Neuronal stem cell (in vitro differentiated cells): ENCODE measurements around the gene RAPGEFL1.
"Not testable (repeated sequence)": the region's sequence is repeated elsewhere in the genome, so short reads cannot be mapped to it uniquely, and the experiment has no call there.

Experiments used
- DNase-seq: peaks from one replicate; pipeline ENCODE4 v3.0.0-alpha.2; 2013; ENCODE audit warnings: low spot score
- H2AFZ ChIP-seq: one replicate; pipeline ENCODE4 v1.6.1; 2013; ENCODE audit warnings: mild to moderate bottlenecking, low read length, inconsistent platforms
- H2AK5ac ChIP-seq: 2 replicates; pipeline ENCODE4 v1.6.1; 2013; ENCODE audit warnings: low read depth, mild to moderate bottlenecking, inconsistent platforms, low read length, moderate library complexity, mixed read lengths
- H2BK120ac ChIP-seq: 2 replicates; pipeline ENCODE4 v1.6.1; 2013; ENCODE audit warnings: low read depth, mild to moderate bottlenecking, inconsistent platforms, low read length, moderate library complexity, mixed read lengths
- H2BK12ac ChIP-seq: one replicate; pipeline ENCODE4 v1.6.1; 2013; ENCODE audit warnings: low read length, inconsistent platforms
- H2BK15ac ChIP-seq: 2 replicates; pipeline ENCODE4 v1.6.1; 2013; ENCODE audit warnings: mild to moderate bottlenecking, low read length, inconsistent platforms, mixed read lengths
- H2BK5ac ChIP-seq: one replicate; pipeline ENCODE4 v1.6.1; 2013; ENCODE audit warnings: inconsistent platforms, mild to moderate bottlenecking, low read length, moderate library complexity
- H3K14ac ChIP-seq: one replicate; pipeline ENCODE4 v1.6.1; 2013; ENCODE audit warnings: low read length, inconsistent platforms
- H3K18ac ChIP-seq: 2 replicates; pipeline ENCODE4 v1.6.1; 2013; ENCODE audit warnings: low read length, inconsistent platforms
- H3K23ac ChIP-seq: 2 replicates; pipeline ENCODE4 v1.6.1; 2013; ENCODE audit warnings: low read depth, mild to moderate bottlenecking, mixed read lengths, low read length, inconsistent platforms; ENCODE audit not compliant: poor library complexity
- H3K27ac ChIP-seq: replicated peaks from 3 replicates; pipeline ENCODE4 v1.5.1; 2013; ENCODE audit warnings: low read length, inconsistent platforms
- H3K27me3 ChIP-seq, 3 experiments: 2 replicates each; pipeline ENCODE4 v1.6.1; 2013; ENCODE audit warnings: low read length in 3 of 3, mild to moderate bottlenecking in 2 of 3, inconsistent platforms in 1 of 3, low read depth in 1 of 3, mixed read lengths in 1 of 3, moderate library complexity in 1 of 3; ENCODE audit not compliant: control insufficient read depth in 3 of 3, insufficient read depth in 3 of 3
- H3K36me3 ChIP-seq, 2 donors: replicated peaks in 1 of 2; 2 replicates each; pipeline ENCODE4 v1.6.1; 2013; ENCODE audit warnings: low read length in 2 of 2; ENCODE audit not compliant: control insufficient read depth in 2 of 2, insufficient read depth in 2 of 2
- H3K4ac ChIP-seq: 2 replicates; pipeline ENCODE4 v1.6.1; 2013; ENCODE audit warnings: inconsistent platforms, mild to moderate bottlenecking, low read length, moderate library complexity
- H3K4me1 ChIP-seq, 2 donors: 1 replicate in 1 of 2; 2 replicates in 1 of 2; pipeline ENCODE4 v1.6.1; 2013; ENCODE audit warnings: low read length in 2 of 2, low read depth in 1 of 2; ENCODE audit not compliant: control insufficient read depth in 2 of 2, insufficient read depth in 1 of 2
- H3K4me2 ChIP-seq: one replicate; pipeline ENCODE4 v1.6.1; 2013; ENCODE audit warnings: mild to moderate bottlenecking, low read length, inconsistent platforms; ENCODE audit not compliant: insufficient read depth, poor library complexity, severe bottlenecking
- H3K4me3 ChIP-seq, 2 donors: 2 replicates each; pipeline ENCODE4 v1.5.1; 2013; ENCODE audit warnings: low read length in 2 of 2, mild to moderate bottlenecking in 2 of 2, inconsistent platforms in 1 of 2, moderate library complexity in 1 of 2
- H3K79me1 ChIP-seq: one replicate; pipeline ENCODE4 v1.6.1; 2013; ENCODE audit warnings: low read depth, mild to moderate bottlenecking, inconsistent platforms, low read length, moderate library complexity
- H3K9ac ChIP-seq: one replicate; pipeline ENCODE4 v1.6.1; 2013; ENCODE audit warnings: mild to moderate bottlenecking, low read depth, low read length, inconsistent platforms; ENCODE audit not compliant: poor library complexity
- H3K9me3 ChIP-seq, 2 donors: replicated peaks in 1 of 2; 2 replicates each; pipeline versions ENCODE3 to v1.6.1; 2013; ENCODE audit warnings: low read length in 2 of 2, mild to moderate bottlenecking in 2 of 2, inconsistent platforms in 1 of 2, low read depth in 1 of 2, mixed read lengths in 1 of 2, moderate library complexity in 1 of 2; ENCODE audit not compliant: control insufficient read depth in 2 of 2, insufficient read depth in 1 of 2
- H4K8ac ChIP-seq: one replicate; pipeline ENCODE4 v1.6.1; 2013; ENCODE audit warnings: low read depth, mild to moderate bottlenecking, inconsistent platforms, low read length, moderate library complexity
- H4K91ac ChIP-seq: one replicate; pipeline ENCODE4 v1.6.1; 2013; ENCODE audit warnings: low read length, low read depth, mild to moderate bottlenecking, inconsistent platforms; ENCODE audit not compliant: poor library complexity
- WGBS, 2 donors: extraction: QIAGEN DNeasy Blood & Tissue Kit; methylation state at CpG; one replicate each; pipeline ENCODE4 v1.1.7; 2013; ENCODE audit warnings: missing lambda C conversion rate in 2 of 2, mixed read lengths in 1 of 2; ENCODE audit not compliant: insufficient read length in 2 of 2, insufficient replicate concordance in 1 of 2; ENCODE audit errors: extremely low coverage in 2 of 2; 5-methylcytosine and 5-hydroxymethylcytosine counted together

The RAPGEFL1 gene

GRCh38 chr17:40213914-40214313, 36.6 kb downstream of the RAPGEFL1 start:
- not testable (repeated sequence) for H2BK15ac ChIP-seq, H2AK5ac ChIP-seq, H3K18ac ChIP-seq, H2BK12ac ChIP-seq, H4K91ac ChIP-seq, H3K36me3 ChIP-seq, DNase-seq, H3K23ac ChIP-seq, H3K4me2 ChIP-seq, H3K4me3 ChIP-seq, H3K14ac ChIP-seq, H3K27me3 ChIP-seq, H4K8ac ChIP-seq, H3K4me1 ChIP-seq, H2BK5ac ChIP-seq, H3K9ac ChIP-seq, H3K79me1 ChIP-seq, H3K4ac ChIP-seq, H3K9me3 ChIP-seq, H2BK120ac ChIP-seq, H2AFZ ChIP-seq, H3K27ac ChIP-seq
- WGBS, 2 donors, result no CpG with 5 or more reads among the region's 6 CpGs

DNA sequence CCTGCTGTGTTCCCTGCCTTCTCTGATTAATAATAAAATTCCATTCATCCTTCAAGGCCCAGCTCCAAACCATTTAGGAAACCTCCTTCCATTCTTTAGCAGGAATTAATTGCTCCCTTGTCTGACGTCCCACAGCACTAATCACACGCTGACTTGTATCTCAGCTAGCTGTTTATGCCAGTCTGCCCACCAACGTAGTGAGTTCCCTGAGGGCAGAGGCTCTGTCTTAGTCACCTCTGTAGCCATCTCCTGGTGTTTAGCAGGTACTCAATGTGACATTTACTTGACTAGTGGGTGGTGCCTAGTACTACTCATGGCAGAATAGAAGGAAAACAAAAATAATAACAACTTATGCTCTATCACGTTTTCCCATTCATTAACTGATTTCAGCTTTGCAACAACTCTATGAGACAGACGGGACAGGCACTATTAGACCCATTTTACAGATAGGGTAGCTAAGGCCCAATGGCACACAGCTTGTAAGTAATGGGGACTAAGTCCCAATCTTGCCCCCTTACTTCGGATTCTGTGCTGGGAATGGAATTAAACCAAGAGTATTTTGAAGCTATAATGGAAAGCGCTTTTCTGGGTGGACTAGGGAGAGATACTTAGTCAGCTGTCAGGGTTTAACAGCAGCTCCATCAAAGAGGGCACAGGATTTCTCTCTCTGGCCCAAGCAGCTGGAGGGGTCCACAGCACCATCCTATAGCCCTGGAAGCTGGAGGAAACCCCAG, 40.9 kb downstream of the RAPGEFL1 start:
- Histone ChIP-seq H4K91ac (no peak overlapping the region), H3K4me1 (peaks cover 0 to 5% of the 10 kb centered on the region in 2 donors), H3K23ac (no peak overlapping the region), H2BK12ac (no peak overlapping the region), H3K4me3 (peak overlapping the region; percentile 74 to 76), H3K14ac (no peak overlapping the region), H3K79me1 (peaks cover 4% of the 10 kb centered on the region), H3K36me3 (no peaks in the 10 kb centered on the region), H2AFZ (peak overlapping the region; percentile 95), H2BK120ac (no peak overlapping the region), H3K4ac (no peak overlapping the region), H3K9me3 (no peaks in the 10 kb centered on the region), H2BK5ac (no peak overlapping the region), H4K8ac (no peak overlapping the region), H3K18ac (no peak overlapping the region), H3K9ac (no peak overlapping the region), H2AK5ac (no peak overlapping the region), H2BK15ac (no peak overlapping the region), H3K4me2 (peak overlapping the region; percentile 64), H3K27ac (no peak overlapping the region), H3K27me3 (no peaks in the 10 kb centered on the region)
- WGBS, 2 donors, result no CpG with 5 or more reads among the region's 7 CpGs
- no peak for DNase-seq

- peak within 1 kb of the TSS; percentile 87 for H2BK5ac ChIP-seq
- no peaks in the 10 kb centered on the region for H3K9me3 ChIP-seq
- H3K4me2 ChIP-seq, result peak within 1 kb of the TSS; percentile 64
- H3K79me1 ChIP-seq, result peaks cover 4% of the 10 kb centered on the region
- H3K23ac ChIP-seq, result peak within 1 kb of the TSS; percentile 99
- H3K4me3 ChIP-seq, result peak within 1 kb of the TSS; percentile 76 to 88
- peak; percentile 98 for DNase-seq
- no peak within 1 kb of the TSS for H2AK5ac ChIP-seq
- H2BK120ac ChIP-seq, result no peak within 1 kb of the TSS
- H3K4me1 ChIP-seq, result peaks cover 4 to 5% of the 10 kb centered on the region in 2 donors
- H2AFZ ChIP-seq, result peak within 1 kb of the TSS; percentile 95
- H4K91ac ChIP-seq, result no peak within 1 kb of the TSS
- no peak within 1 kb of the TSS for H3K4ac ChIP-seq
- H3K27me3 ChIP-seq, result no peaks in the 10 kb centered on the region
- H2BK15ac ChIP-seq, result no peak within 1 kb of the TSS
- no peak within 1 kb of the TSS for H2BK12ac ChIP-seq
- no peak within 1 kb of the TSS for H4K8ac ChIP-seq
- peak within 1 kb of the TSS; percentile 97 for H3K27ac ChIP-seq
- H3K9ac ChIP-seq, result peak within 1 kb of the TSS; percentile 90
- peak within 1 kb of the TSS; percentile 56 for H3K14ac ChIP-seq
- H3K18ac ChIP-seq, result peak within 1 kb of the TSS; percentile 99
- WGBS, 2 donors, result no CpG with 5 or more reads among the region's 59 CpGs
- no peaks in the 10 kb centered on the region for H3K36me3 ChIP-seq
These were observed 41.7 kb downstream of the RAPGEFL1 start, which contains the start of gene WIPF2 for GRCh38 chr17:40218740-40219593. Gene WIPF2, plus strand, starts transcription at chr17:40219304. Its CDS starts 37,156 bp downstream, at chr17:40256460.
